Activated CD8-positive, alpha-beta memory T cell treated with anti-CD3 and anti-CD28 coated beads, Interleukin-2, amount 50 U/mL, for 24 hours (primary cell): ENCODE measurements around the gene TTC39A.
A peak's percentile ranks its signal among the peaks of the same experiment; 100 is the strongest.

ENCODE experiments used
- DNase-seq: peaks from one replicate; pipeline ENCODE4 v3.0.0-alpha.2; 2020; ENCODE audit errors: extremely low read depth

TTC39A gene

DNA sequence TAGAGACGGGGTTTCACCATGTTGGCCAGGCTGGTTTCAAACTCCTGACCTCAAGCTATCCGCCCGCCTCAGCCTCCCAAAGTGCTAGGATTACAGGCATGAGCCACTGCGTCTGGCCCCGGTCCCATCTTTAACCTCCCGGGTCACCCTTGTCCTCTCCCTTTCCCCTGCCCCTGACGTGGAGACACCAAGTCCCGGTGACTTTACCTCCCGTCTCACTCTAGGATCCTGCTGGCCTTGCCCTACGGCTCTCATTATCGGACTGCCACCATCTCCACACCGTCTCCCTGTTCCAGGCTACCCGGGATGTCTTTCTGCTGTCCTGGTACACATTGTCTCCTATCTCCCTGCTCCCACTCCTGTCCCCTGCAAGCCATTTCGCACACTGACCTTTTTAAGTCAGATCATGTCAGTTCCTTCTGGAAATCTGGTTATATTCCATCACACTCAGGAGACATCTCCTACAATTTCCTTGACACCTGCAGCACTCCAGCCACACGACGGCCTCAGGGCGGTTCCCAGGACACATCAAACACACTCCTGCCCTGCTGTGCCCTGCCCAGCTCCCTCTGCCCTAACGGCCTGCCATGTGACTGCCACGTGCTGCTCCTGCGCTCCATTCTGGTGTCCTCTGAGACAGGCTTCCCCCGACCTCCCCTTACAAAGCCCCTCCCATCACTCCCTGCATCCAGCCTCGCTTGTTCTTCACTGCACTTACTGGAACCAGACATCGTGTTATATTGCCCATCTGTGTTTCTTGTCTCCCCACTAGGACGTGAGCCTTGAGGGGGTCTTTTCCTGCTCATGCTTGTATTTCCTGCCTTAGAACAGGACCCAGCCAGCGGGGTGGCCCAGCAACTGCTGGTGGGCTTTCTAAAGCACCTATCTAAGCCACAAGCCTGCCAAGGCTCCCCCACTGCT, 32.7 kb downstream of the TTC39A start:
- DNase-seq: no peak

DNA sequence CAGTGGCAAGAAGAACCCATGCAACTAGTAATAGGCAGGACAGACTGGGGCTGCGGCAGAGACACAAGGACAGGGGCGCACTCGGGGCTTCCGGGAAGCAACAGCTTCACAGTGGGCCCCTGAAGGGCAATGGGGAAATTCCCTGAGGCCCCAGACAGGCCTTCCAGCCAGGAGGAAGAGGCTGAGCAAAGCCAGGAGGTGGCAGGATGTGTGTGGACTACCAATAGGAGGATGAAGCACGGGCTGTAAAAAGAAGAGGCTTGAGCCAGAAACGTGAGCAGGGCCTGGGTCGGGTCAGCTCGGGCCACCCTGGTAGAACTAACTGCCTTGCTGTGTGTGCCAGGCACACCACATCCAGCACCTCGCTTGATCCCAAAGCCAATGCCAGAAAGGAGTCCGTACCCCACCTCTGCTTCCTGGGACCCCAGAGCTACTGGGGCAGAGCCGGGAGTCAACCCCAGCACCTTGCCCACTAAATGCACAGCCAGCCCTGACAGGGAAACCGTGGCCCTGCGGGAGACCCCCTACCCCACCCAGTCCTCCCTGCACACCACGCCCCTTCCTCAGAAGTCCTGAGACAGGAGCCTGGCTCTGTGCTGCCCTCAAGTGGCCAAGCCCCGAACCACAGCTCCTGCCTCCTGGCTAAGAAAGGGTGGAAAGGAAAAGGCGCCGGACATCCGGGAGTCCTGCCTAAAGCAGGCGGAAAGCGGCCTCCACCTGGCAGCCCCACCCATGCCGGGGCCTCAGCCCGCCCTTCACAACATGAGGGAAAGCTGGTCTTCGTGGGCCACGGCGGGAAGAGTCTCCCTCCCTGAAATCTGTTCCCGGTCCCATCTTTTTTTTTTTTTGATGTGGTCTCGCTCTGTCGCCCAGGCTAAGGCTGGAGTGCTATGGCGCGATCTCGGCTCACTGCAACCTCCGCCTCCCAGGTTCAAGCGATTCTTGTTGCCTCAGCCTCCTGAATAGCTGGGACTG, 33.7 kb downstream of the TTC39A start:
- DNase-seq: peak; percentile 42

GRCh38 chr1:51295926-51296325, 34.4 kb downstream of the TTC39A start:
- DNase-seq: no peak

- no peak for DNase-seq
These were observed 35.7 kb downstream of the TTC39A start for GRCh38 chr1:51294566-51295184.

DNA sequence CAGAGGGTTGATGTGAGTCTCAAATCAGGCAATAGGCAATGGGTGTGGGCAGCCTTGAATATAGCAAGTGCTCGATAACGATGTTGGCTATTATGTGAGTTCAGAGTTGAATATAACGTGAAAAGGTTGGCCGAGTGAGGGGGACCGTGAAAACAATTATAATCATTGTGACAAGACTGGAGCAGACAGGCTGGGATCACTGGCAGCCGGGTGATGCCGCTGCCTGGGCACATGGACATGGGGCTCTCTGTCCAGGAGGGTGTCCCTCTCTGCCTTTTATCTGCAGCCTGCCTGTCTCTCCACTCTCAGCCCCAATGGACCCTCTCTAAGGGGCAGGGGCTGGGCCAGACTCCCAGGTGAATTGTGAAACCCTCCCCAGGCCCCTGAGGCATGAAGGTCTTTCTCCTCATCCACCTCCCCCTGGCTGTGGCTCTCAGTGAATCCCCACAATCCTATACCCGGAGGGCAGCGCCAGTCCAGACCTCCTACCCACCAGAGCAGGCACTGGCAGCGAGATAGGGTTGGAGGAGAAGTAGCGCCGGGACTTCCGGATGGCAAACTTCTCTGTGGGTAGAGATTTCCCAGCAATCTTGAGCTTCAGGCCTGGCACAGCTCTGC, 36.4 kb downstream of the TTC39A start:
- DNase-seq: no peak

GRCh38 chr1:51290489-51290847, 39.9 kb downstream of the TTC39A start:
- no peak for DNase-seq

DNA sequence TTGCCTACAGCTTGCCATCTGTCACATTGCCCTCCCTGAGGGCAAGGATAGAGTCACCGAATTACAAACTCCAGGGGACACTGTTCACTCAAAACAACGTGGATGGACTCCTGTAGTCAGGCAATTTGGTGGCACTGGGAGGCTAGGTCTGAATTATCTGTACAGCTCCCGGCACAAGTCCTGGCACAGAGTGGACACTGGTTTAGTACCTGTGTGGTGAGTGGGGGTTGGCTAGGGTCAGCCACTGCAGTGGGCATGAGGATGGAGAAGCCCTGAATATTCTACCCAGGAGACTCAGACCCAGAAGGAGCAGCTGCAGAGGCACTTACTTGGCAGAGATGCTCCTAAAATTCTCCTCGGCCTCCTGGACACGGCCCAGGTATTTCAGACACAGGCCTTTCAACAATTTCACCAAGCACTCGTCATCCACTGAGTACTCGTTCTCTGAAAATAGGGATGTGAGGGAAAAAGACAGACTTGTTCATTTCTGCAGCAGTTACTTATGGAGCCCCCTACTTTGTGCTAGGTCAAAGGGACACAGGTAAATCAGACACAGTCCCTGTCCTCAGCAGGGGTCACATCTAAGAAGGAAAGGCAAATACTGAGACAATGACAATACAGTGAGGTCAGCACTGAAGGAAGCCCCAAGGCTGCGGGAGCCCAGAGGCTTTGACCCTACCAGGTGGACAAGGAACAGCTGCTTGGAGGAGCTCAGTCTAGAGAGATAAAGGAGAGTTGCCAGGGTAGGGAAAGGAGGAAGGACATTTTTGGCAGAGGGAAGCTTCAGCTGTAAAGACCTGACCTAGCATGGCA, 40.5 kb downstream of the TTC39A start:
- DNase-seq: no peak

- no peak for DNase-seq
These were observed 41.8 kb downstream of the TTC39A start for GRCh38 chr1:51288578-51288977.

- DNase-seq: no peak
These were observed 42.4 kb downstream of the TTC39A start for GRCh38 chr1:51287966-51288365.

DNA sequence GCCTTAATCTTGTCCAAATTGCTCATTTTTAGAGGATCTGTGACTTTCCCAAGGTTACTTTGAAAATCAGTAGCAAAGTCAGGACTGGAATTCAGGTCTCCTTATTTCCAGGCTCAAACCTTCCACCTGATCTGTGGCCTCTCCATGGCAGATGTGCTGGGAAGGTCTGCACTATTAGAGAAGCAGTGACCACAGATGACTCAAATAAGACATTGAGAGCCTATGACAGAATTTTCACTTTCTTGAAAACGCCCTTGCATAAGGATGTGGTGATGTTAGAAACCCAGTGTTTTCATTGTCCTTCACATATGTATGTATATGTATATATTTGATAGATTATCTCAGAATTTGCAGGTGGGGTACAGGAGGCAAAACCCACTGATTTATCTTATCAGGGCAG, 45.3 kb downstream of the TTC39A start:
- DNase-seq: no peak

DNA sequence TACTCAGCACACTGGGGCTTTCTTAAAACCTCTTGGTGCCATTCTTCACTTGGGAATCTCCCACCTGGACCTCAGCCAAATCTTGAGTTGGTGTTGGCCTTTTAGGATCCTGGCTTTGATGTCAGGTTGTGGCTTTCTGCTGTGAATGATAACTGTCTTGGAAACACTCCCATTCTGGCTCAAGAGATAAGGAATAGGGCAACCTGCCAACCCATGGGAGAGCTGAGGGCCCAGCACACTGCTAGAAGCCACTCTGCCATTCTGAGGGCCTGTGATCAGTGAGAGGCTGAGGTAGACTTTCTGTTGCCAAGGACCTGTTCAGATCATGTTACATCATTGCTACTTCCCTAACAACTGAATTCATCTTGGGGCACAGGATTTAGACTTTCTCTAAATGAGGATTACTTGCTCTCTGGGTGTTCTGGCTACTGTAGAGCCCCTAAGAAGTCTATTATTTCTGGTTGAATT, 45.8 kb downstream of the TTC39A start:
- no peak for DNase-seq

DNA sequence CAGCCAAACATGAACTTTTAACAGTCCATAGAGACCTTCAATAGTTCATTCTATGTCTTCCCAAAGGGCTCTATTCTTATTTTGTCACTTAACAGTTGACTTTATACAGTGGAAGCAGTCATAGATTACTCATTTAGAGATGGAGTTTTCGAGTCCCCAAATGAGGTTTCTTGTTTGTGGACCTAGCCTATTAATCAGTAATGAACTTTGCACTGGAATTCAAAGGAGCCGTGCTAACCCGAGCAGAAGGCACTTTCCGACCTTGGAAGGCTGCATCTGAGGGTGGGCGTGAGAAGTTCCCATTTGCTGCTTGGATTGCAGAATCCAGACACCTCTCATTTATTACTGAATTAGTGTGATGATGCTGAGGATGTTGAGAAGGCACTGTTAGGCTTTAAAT, 46.4 kb downstream of the TTC39A start:
- no peak for DNase-seq

DNA sequence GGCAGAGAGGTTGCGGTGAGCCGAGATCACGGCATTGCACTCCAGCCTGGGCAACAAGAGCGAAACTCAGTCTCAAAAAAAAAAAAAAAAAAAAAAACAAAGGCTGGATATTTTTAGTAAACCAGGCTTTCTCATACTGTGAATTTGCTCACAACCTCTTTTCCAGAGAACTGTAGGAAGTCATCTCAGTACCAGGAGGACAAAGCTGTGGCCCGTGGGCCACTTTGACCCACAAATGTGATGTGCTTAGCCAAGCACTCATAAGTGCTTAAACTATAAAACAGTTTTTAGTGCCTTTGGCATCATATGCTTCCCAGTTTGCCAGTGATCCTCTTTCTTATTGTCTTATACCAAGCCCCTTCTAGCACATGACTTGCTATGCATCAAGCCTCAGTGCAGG, 47.8 kb downstream of the TTC39A start:
- no peak for DNase-seq

DNA sequence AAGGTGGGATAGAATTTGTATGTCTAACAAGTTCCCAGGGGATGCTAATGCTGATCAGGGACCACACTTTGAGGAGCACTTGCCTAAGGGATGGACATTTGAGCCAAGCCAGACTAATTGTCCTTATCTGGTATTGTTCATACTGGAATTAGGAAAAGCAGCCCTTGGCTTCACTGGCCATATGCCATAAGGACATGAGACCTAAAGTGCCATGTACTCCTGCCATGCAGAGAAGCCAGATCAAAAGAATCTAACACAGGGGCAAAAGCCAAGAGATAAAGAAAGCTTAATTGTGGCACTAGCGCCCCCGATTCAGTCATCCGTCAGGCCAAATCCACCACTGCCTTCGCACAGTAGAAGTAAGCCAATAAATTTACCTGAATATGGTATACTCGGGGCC, 48.6 kb downstream of the TTC39A start:
- no peak for DNase-seq

DNA sequence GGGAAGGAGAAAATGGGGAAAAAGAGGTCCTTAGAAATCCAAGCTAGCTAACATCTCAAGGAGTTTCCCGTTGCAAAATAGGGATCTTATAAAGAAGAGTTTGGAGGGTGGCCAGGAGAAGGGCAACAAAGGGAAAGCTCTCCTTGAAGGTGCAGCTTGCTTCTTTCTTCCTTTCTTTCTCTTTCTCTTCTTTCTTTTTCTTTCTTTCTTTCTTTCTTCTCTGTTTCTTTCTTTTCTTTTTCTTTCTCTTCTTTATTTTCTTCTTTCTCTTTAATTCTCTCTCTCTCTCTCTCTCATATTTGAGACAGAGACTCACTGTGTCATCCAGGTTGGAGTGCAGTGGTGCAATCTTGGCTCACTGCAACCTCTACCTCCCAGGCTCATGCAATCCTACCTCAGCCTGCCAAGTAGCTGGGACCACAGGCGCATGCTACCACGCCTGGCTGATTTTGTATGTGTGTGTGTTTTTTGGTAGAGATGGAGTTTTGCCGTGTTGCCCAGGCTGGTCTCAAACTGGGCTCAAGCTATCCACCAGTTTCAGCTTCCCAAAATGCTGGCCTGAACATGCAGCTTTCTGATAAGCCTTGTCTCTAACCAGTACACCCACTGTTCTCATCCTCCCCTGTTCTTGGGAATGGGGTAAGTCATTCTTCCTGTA, 49.9 kb downstream of the TTC39A start:
- no peak for DNase-seq

DNA sequence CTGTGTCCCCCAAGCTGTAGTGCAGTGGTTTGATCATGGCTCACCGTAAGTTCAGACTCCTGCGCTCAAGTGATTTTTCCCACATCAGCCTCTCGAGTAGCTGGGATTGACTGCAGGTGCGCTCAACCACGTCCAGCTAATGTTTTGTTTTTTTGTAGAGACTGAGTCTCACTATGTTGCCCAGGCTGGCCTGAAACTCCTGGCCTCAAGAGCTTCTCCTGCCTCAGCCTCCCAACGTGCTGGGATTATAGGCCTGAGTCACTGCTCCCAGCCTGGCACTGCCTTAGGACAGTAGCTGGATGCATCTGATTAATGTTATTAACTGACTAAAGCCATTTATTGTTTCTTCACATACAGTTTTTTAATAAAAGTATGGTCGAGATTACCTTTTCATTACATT, 54.1 kb downstream of the TTC39A start:
- DNase-seq: no peak

- DNase-seq: no peak
These were observed 55.7 kb downstream of the TTC39A start for GRCh38 chr1:51274676-51275075.

- no peak for DNase-seq
These were observed 57.4 kb downstream of the TTC39A start for GRCh38 chr1:51272916-51273315.

DNA sequence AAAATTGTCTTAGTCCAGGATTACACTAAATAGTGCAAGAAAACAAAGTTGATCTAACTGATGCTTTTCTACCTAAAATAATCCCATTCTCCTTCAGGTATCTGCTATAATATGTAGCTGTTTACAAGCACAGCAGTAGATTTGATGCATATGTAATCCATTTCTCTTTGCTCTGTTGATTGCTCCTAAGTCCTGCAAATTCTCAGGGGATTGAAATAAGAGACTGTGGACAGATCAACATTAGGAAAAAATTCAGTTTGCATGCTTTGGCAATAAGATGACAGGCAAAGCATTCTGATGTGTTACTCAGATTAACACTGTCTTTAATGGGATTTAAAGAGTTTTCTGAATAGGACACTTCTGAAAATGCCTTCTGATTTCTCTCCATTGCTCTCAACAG, 59.6 kb downstream of the TTC39A start:
- DNase-seq: no peak

- no peak for DNase-seq
These were observed 61.7 kb downstream of the TTC39A start for GRCh38 chr1:51268634-51269033.
